Superior temporal gyrus (tissue), 1 donor: ENCODE results near the gene FST.

Source experiments
- DNase-seq: peaks from one replicate; pipeline ENCODE4 v3.0.0-alpha.2; 2016; ENCODE audit errors: extremely low spot score

Gene FST

DNA sequence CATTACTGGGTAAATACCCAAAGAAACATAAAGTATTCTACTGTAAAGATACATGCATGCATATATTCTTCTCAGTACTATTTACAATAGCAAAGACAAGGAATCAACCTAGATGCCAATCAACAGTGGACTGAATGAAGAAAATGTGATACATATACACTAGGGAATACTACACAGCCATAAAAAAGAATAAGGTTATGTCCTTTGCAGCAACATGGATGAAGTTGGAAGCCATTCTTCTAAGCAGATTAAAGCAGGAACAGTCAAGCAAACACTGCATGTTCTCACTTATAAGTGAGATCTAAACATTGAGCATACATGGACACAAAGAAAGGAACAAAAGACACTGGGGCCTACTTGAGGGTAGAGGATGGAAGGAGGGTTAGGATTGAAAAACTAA, 40.4 kb downstream of the FST start:
- DNase-seq, result no peak
